Neural crest cell (in vitro differentiated cells): Measurements from ENCODE around the gene SSC4D. TPM values are rescaled to one million over a fixed set of nuclear protein-coding genes. Genes with fewer than 3 reads are reported as not detected.

Experiments used
- DNase-seq: peaks from one replicate; pipeline ENCODE4 v3.0.0; 2021; ENCODE audit warnings: low read depth, mixed read lengths, low spot score
- H3K27ac Mint-ChIP-seq: one replicate; pipeline ENCODE4 v1.8.0; 2021; ENCODE audit warnings: mild to moderate bottlenecking, mixed read lengths; ENCODE audit not compliant: unreplicated experiment
- H3K27me3 Mint-ChIP-seq: 2 replicates; pipeline ENCODE4 v1.8.0; 2021; ENCODE audit warnings: low read depth, mild to moderate bottlenecking, mixed read lengths
- H3K36me3 Mint-ChIP-seq: 2 replicates; pipeline ENCODE4 v1.8.0; 2021; ENCODE audit warnings: low read depth, mild to moderate bottlenecking, mixed read lengths
- H3K4me1 Mint-ChIP-seq: 2 replicates; pipeline ENCODE4 v1.8.0; 2021; ENCODE audit warnings: mixed read lengths
- H3K4me3 Mint-ChIP-seq: one replicate; pipeline ENCODE4 v1.8.0; 2021; ENCODE audit warnings: mild to moderate bottlenecking, mixed read lengths
- H3K9me3 Mint-ChIP-seq: 2 replicates; pipeline ENCODE4 v1.8.0; 2021; ENCODE audit warnings: mixed read lengths
- total RNA-seq: library from RNA; stranded (reverse); gene quantifications from 2 replicates; pipeline ENCODE4 v1.2.1, GENCODE V29; 2021
- TF ChIP-seq, protein P1 (sequence below): fragments of 200-600 bp; sonication (generic); conservative IDR thresholded peaks from 2 replicates; pipeline ENCODE4 v1.5.0; 2021; ENCODE audit warnings: antibody characterized with exemption, mild to moderate bottlenecking

Gene SSC4D
- total RNA-seq, 1 donor from 2014 or later = 1.1 TPM

GRCh38 chr7:76349313-76349885 lies 60.1 kb downstream of the SSC4D start:
- Mint-ChIP-seq H3K27ac (no peak overlapping the region), H3K9me3 (no peaks in the 10 kb centered on the region), H3K27me3 (no peaks in the 10 kb centered on the region), H3K4me3 (no peak overlapping the region), H3K4me1 (peaks cover 19% of the 10 kb centered on the region), H3K36me3 (peaks cover 41% of the 10 kb centered on the region)
- no peak for DNase-seq
- TF ChIP-seq, protein P1, sequence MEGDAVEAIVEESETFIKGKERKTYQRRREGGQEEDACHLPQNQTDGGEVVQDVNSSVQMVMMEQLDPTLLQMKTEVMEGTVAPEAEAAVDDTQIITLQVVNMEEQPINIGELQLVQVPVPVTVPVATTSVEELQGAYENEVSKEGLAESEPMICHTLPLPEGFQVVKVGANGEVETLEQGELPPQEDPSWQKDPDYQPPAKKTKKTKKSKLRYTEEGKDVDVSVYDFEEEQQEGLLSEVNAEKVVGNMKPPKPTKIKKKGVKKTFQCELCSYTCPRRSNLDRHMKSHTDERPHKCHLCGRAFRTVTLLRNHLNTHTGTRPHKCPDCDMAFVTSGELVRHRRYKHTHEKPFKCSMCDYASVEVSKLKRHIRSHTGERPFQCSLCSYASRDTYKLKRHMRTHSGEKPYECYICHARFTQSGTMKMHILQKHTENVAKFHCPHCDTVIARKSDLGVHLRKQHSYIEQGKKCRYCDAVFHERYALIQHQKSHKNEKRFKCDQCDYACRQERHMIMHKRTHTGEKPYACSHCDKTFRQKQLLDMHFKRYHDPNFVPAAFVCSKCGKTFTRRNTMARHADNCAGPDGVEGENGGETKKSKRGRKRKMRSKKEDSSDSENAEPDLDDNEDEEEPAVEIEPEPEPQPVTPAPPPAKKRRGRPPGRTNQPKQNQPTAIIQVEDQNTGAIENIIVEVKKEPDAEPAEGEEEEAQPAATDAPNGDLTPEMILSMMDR = no peak

- DNase-seq = no peak
- Mint-ChIP-seq H3K4me3 (no peak overlapping the region), H3K9me3 (no peaks in the 10 kb centered on the region), H3K36me3 (peaks cover 41% of the 10 kb centered on the region), H3K4me1 (peaks cover 23% of the 10 kb centered on the region), H3K27ac (no peak overlapping the region), H3K27me3 (no peaks in the 10 kb centered on the region)
- TF ChIP-seq, protein P1 = no peak
Observed at GRCh38 chr7:76347710-76348109, 61.8 kb downstream of the SSC4D start.

GRCh38 chr7:76346778-76347177 lies 62.7 kb downstream of the SSC4D start:
- DNase-seq = no peak
- TF ChIP-seq, protein P1 = no peak
- peaks cover 30% of the 10 kb centered on the region for H3K4me1 Mint-ChIP-seq
- peaks cover 36% of the 10 kb centered on the region for H3K36me3 Mint-ChIP-seq
- H3K9me3 Mint-ChIP-seq = no peaks in the 10 kb centered on the region
- no peak overlapping the region for H3K27ac Mint-ChIP-seq
- H3K27me3 Mint-ChIP-seq = no peaks in the 10 kb centered on the region
- H3K4me3 Mint-ChIP-seq = no peak overlapping the region

- no peak overlapping the region for H3K4me3 Mint-ChIP-seq
- peak overlapping the region; percentile 88 for H3K27ac Mint-ChIP-seq
- peaks cover 32% of the 10 kb centered on the region for H3K36me3 Mint-ChIP-seq
- TF ChIP-seq, protein P1 = no peak
- no peaks in the 10 kb centered on the region for H3K27me3 Mint-ChIP-seq
- no peaks in the 10 kb centered on the region for H3K9me3 Mint-ChIP-seq
- H3K4me1 Mint-ChIP-seq = peaks cover 30% of the 10 kb centered on the region
- no peak for DNase-seq
Observed at GRCh38 chr7:76346097-76346496, 63.4 kb downstream of the SSC4D start.

DNA sequence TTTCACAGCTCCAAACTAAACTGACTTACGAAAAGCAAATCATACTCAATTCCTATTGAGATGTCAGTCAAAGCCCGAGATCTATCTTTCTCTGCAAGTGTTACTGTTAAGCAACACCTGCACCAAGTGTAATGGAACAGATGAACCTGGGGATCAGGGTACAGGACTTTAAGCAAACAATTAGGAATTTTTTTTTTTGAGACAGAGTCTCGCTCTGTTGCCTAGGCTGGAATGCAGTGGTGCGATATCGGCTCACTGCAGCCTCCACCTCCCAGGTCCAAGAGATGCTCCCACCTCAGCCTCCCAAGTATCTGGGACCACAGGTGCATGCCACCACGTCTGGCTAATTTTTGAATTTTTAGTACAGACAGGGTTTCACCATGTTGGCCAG lies 65.6 kb downstream of the SSC4D start:
- Mint-ChIP-seq H3K4me1 (peaks cover 37% of the 10 kb centered on the region), H3K9me3 (no peaks in the 10 kb centered on the region), H3K4me3 (no peak overlapping the region), H3K27ac (no peak overlapping the region), H3K27me3 (no peaks in the 10 kb centered on the region), H3K36me3 (peaks cover 27% of the 10 kb centered on the region)
- TF ChIP-seq, protein P1 = no peak
- DNase-seq = no peak
